Measurements from ENCODE around the gene FILIP1. TPM values are rescaled to one million over a fixed set of nuclear protein-coding genes. Genes with fewer than 3 reads are reported as not detected.

Gene FILIP1
- polyA plus RNA-seq, 3 donors, result not detected

DNA sequence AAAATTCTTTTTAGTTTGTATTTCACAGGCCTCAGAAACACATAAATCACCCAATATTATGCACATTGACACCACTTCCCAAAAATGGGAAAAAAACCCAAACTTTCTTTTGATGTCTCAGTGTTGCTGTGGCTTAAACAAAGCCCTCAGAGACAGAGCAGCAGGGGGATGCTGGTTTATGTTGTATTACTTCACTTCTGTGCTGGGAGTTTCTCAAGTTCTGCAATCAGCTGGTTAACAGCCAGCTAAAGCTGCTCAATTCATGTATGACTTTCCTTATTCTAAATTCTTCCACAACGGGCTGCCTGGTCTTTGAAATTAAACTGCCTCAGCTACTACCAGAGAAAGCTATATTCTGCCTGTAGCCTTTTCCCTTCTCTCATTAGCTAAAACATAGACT is 5.6 kb downstream of the FILIP1 start:
- Histone ChIP-seq H2AFZ (ENCODE audit: insufficient read depth, low read depth, low read length, poor library complexity, severe bottlenecking) (no peak overlapping the region), H3K36me3 (replicated peaks in 1 of 2; ENCODE audit: control insufficient read depth in 1 of 2, insufficient read depth in 2 of 2, low read length in 2 of 2) (no peaks in the 10 kb centered on the region), H3K9me3 (replicated peaks in 1 of 2; ENCODE audit: control insufficient read depth in 1 of 2, insufficient read depth in 1 of 2, low read length in 2 of 2) (no peaks in the 10 kb centered on the region), H3K79me2 (ENCODE audit: insufficient read depth, low read length) (no peaks in the 10 kb centered on the region), H3K4me1 (ENCODE audit: control insufficient read depth in 1 of 2, insufficient read depth in 2 of 2, low read length in 2 of 2) (no peaks in the 10 kb centered on the region), H3K4me3 (replicated peaks in 1 of 3; ENCODE audit: low read depth in 2 of 3, low read length in 3 of 3) (no peak overlapping the region), H3K27ac (ENCODE audit: low read depth in 1 of 2, low read length in 2 of 2) (no peak overlapping the region), H4K20me1 (ENCODE audit: insufficient read depth, low read length) (no peaks in the 10 kb centered on the region), H3K4me2 (replicated peaks; ENCODE audit: extremely low read depth, low read length, poor library complexity, severe bottlenecking) (no peak overlapping the region), H3K27me3 (ENCODE audit: control insufficient read depth in 2 of 2, insufficient read depth in 2 of 2, low read length in 2 of 2) (peaks cover 2 to 3% of the 10 kb centered on the region in 2 donors), H3K9ac (ENCODE audit: insufficient read depth, low read length, poor library complexity, severe bottlenecking) (no peak overlapping the region)
- Mint-ChIP-seq H3K27ac (no peak overlapping the region), H3K36me3 (no peaks in the 10 kb centered on the region), H3K9me3 (peaks cover 0 to 3% (median 0%) of the 10 kb centered on the region in 7 donors), H3K4me1 (no peaks in the 10 kb centered on the region), H3K4me3 (no peak overlapping the region), H3K27me3 (ENCODE audit: low read depth in 3 of 3) (peaks cover 1 to 7% (median 4%) of the 10 kb centered on the region in 3 donors)
- no peak for DNase-seq
- intact Hi-C loops (cut with micrococcal nuclease), result no loop called here
- TF ChIP-seq, protein P1, sequence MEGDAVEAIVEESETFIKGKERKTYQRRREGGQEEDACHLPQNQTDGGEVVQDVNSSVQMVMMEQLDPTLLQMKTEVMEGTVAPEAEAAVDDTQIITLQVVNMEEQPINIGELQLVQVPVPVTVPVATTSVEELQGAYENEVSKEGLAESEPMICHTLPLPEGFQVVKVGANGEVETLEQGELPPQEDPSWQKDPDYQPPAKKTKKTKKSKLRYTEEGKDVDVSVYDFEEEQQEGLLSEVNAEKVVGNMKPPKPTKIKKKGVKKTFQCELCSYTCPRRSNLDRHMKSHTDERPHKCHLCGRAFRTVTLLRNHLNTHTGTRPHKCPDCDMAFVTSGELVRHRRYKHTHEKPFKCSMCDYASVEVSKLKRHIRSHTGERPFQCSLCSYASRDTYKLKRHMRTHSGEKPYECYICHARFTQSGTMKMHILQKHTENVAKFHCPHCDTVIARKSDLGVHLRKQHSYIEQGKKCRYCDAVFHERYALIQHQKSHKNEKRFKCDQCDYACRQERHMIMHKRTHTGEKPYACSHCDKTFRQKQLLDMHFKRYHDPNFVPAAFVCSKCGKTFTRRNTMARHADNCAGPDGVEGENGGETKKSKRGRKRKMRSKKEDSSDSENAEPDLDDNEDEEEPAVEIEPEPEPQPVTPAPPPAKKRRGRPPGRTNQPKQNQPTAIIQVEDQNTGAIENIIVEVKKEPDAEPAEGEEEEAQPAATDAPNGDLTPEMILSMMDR (IDR thresholded peaks at IDR 0.05), result no peak
- 43% methylated on average over 1 of the region's 1 CpG for WGBS (ENCODE audit: insufficient coverage)

DNA sequence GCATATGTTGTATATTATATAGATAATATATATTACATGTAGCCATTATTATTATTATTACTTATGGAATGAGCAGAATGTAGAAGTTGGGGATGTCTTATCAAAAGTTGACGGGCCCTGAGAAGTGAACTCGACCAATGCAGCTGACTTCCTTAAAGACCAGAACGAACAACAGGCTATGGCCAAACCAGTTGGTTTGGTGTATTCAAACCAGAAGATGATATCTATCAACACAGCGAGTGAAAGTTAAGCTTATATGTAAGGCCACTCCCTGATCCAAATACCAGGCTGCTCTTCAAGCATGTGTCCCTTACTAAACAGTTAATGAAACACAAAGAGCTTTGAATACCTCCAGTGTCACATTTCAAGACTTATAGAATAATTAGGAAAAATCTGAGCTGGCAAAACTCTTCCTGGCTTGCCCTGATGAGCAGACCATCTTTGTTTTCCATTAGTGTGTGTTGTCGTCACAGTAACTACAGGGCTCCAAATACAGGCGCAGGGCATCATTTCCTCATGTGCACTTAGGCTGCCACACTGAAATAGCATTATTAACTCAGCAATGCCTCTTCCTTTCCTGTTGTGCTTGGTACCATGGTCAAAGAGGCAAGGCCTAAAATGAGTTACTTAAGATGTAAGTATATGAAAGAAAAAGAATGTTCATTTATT is 6.6 kb downstream of the FILIP1 start:
- peaks cover 0 to 3% (median 0%) of the 10 kb centered on the region in 7 donors for H3K9me3 Mint-ChIP-seq
- no peak overlapping the region for H3K4me3 ChIP-seq (replicated peaks in 1 of 3; ENCODE audit: low read depth in 2 of 3, low read length in 3 of 3)
- H2AFZ ChIP-seq (ENCODE audit: insufficient read depth, low read depth, low read length, poor library complexity, severe bottlenecking), result no peak overlapping the region
- H3K9me3 ChIP-seq (replicated peaks in 1 of 2; ENCODE audit: control insufficient read depth in 1 of 2, insufficient read depth in 1 of 2, low read length in 2 of 2), result no peaks in the 10 kb centered on the region
- H3K27me3 ChIP-seq (ENCODE audit: control insufficient read depth in 2 of 2, insufficient read depth in 2 of 2, low read length in 2 of 2), result peaks cover 0 to 3% of the 10 kb centered on the region in 2 donors
- no peak overlapping the region for H3K4me3 Mint-ChIP-seq
- 89% methylated on average over 3 of the region's 6 CpGs for WGBS (ENCODE audit: insufficient coverage)
- intact Hi-C loops (cut with micrococcal nuclease), result no loop called here
- TF ChIP-seq, protein P1 (IDR thresholded peaks at IDR 0.05), result no peak
- no peak for DNase-seq
- H3K9ac ChIP-seq (ENCODE audit: insufficient read depth, low read length, poor library complexity, severe bottlenecking), result no peak overlapping the region
- H3K36me3 Mint-ChIP-seq, result no peaks in the 10 kb centered on the region
- no peaks in the 10 kb centered on the region for H3K4me1 Mint-ChIP-seq
- no peaks in the 10 kb centered on the region for H3K36me3 ChIP-seq (replicated peaks in 1 of 2; ENCODE audit: control insufficient read depth in 1 of 2, insufficient read depth in 2 of 2, low read length in 2 of 2)
- no peaks in the 10 kb centered on the region for H3K4me1 ChIP-seq (ENCODE audit: control insufficient read depth in 1 of 2, insufficient read depth in 2 of 2, low read length in 2 of 2)
- H4K20me1 ChIP-seq (ENCODE audit: insufficient read depth, low read length), result no peaks in the 10 kb centered on the region
- H3K79me2 ChIP-seq (ENCODE audit: insufficient read depth, low read length), result no peaks in the 10 kb centered on the region
- H3K27me3 Mint-ChIP-seq (ENCODE audit: low read depth in 3 of 3), result peaks cover 1 to 5% (median 4%) of the 10 kb centered on the region in 3 donors
- no peak overlapping the region for H3K27ac Mint-ChIP-seq
- no peak overlapping the region for H3K27ac ChIP-seq (ENCODE audit: low read depth in 1 of 2, low read length in 2 of 2)
- no peak overlapping the region for H3K4me2 ChIP-seq (replicated peaks; ENCODE audit: extremely low read depth, low read length, poor library complexity, severe bottlenecking)
